ENCODE data around the gene PRPF40A. TPM values are rescaled to one million over a fixed set of nuclear protein-coding genes. Genes with fewer than 3 reads are reported as not detected.
A peak's percentile ranks its signal among the peaks of the same experiment; 100 is the strongest.
"Not testable (repeated sequence)": the region's sequence is repeated elsewhere in the genome, so short reads cannot be mapped to it uniquely, and the experiment has no call there.

PRPF40A gene
- total RNA-seq, 6 experiments from 2014 or later, result 25.1 to 54.3 (median 40.2) TPM

GRCh38 chr2:152740743-152741328 is 23.6 kb upstream of the PRPF40A start:
- ATAC-seq (peak; percentile 79 to 92 (median 87)), DNase-seq (no peak)
- intact Hi-C loops (cut with DNase I), result no loop called here
- no peaks in the 10 kb centered on the region for H3K4me1 ChIP-seq
- no peak overlapping the region for H3K27ac ChIP-seq
- no peaks in the 10 kb centered on the region for H3K27me3 ChIP-seq
- TF ChIP-seq CTCF (IDR thresholded peaks at IDR 0.05), result peak; percentile 80 to 89 (median 88)
- TF ChIP-seq POLR2A (IDR thresholded peaks at IDR 0.05), result no peak
- no peaks in the 10 kb centered on the region for H3K9me3 ChIP-seq
- no peak overlapping the region for H3K4me3 ChIP-seq
- H3K36me3 ChIP-seq, result no peaks in the 10 kb centered on the region
- WGBS (ENCODE audit: insufficient coverage, low coverage, low lambda C conversion rate, missing lambda C conversion rate), result 17% methylated on average over 2 of the region's 2 CpGs

GRCh38 chr2:152739705-152740104 is 22.4 kb upstream of the PRPF40A start:
- H3K27ac ChIP-seq; H3K36me3 ChIP-seq; DNase-seq; intact Hi-C loops (cut with DNase I); H3K4me1 ChIP-seq; H3K27me3 ChIP-seq; H3K4me3 ChIP-seq; ATAC-seq; H3K9me3 ChIP-seq: not testable (repeated sequence)
- 78% methylated on average over 1 of the region's 1 CpG for WGBS (ENCODE audit: insufficient coverage, low coverage, low lambda C conversion rate, missing lambda C conversion rate)

- Histone ChIP-seq H3K9me3 (no peaks in the 10 kb centered on the region), H3K36me3 (no peaks in the 10 kb centered on the region), H3K27ac (no peak overlapping the region), H3K27me3 (no peaks in the 10 kb centered on the region), H3K4me3 (no peak overlapping the region), H3K4me1 (no peaks in the 10 kb centered on the region)
- peak in 3 of 4 donors; percentile 46 to 52 (median 49) for ATAC-seq
- no peak for TF ChIP-seq POLR2A (IDR thresholded peaks at IDR 0.05)
- no peak for TF ChIP-seq CTCF (IDR thresholded peaks at IDR 0.05)
- 40% methylated on average over 1 of the region's 2 CpGs for WGBS (ENCODE audit: insufficient coverage, low coverage, low lambda C conversion rate, missing lambda C conversion rate)
- DNase-seq, result no peak
- intact Hi-C loops (cut with DNase I), result no loop called here
These were observed 21.2 kb upstream of the PRPF40A start for GRCh38 chr2:152738438-152738837.

GRCh38 chr2:152737509-152737908 is 20.2 kb upstream of the PRPF40A start:
- H3K4me1 ChIP-seq; ATAC-seq; H3K4me3 ChIP-seq; H3K27me3 ChIP-seq; H3K9me3 ChIP-seq; intact Hi-C loops (cut with DNase I); H3K27ac ChIP-seq; H3K36me3 ChIP-seq; DNase-seq: not testable (repeated sequence)
- 80% methylated on average over 1 of the region's 1 CpG for WGBS (ENCODE audit: insufficient coverage, low coverage, low lambda C conversion rate, missing lambda C conversion rate)

GRCh38 chr2:152730591-152731333 is 13.5 kb upstream of the PRPF40A start:
- TF ChIP-seq CTCF (IDR thresholded peaks at IDR 0.05), result no peak
- no peak for TF ChIP-seq POLR2A (IDR thresholded peaks at IDR 0.05)
- Histone ChIP-seq H3K9me3 (no peaks in the 10 kb centered on the region), H3K4me3 (no peak overlapping the region), H3K27ac (no peak overlapping the region), H3K4me1 (no peaks in the 10 kb centered on the region), H3K27me3 (no peaks in the 10 kb centered on the region), H3K36me3 (no peaks in the 10 kb centered on the region)
- WGBS (ENCODE audit: insufficient coverage, low coverage, low lambda C conversion rate, missing lambda C conversion rate), result 71% methylated on average over 1 of the region's 1 CpG
- DNase-seq (no peak), ATAC-seq (peak; percentile 63 to 71 (median 68))
- intact Hi-C loops (cut with DNase I), result no loop called here

Measured in right lobe of liver (tissue), 6 donors.